KOPT-K1 (cell line): Measurements from ENCODE around the gene NUDT3.
"Not testable (repeated sequence)": the region's sequence is repeated elsewhere in the genome, so short reads cannot be mapped to it uniquely, and the experiment has no call there.

ENCODE experiments used
- H3K27ac ChIP-seq: fragments of 200-600 bp; sonication (generic); 2 replicates; pipeline ENCODE4 v1.5.1; 2016; ENCODE audit warnings: antibody characterized with exemption, mild to moderate bottlenecking, low read depth, low read length; ENCODE audit not compliant: poor library complexity, severe bottlenecking
- H3K36me3 ChIP-seq: fragments of 200-600 bp; sonication (generic); 2 replicates; pipeline ENCODE4 v1.5.1; 2017; ENCODE audit warnings: antibody characterized with exemption, mild to moderate bottlenecking, low read length, moderate library complexity; ENCODE audit not compliant: insufficient read depth
- H3K9me3 ChIP-seq: fragments of 200-600 bp; sonication (generic); 2 replicates; pipeline ENCODE4 v1.5.1; 2017; ENCODE audit warnings: antibody characterized with exemption, low read length, mild to moderate bottlenecking; ENCODE audit not compliant: insufficient read depth, poor library complexity, severe bottlenecking

The NUDT3 gene

DNA sequence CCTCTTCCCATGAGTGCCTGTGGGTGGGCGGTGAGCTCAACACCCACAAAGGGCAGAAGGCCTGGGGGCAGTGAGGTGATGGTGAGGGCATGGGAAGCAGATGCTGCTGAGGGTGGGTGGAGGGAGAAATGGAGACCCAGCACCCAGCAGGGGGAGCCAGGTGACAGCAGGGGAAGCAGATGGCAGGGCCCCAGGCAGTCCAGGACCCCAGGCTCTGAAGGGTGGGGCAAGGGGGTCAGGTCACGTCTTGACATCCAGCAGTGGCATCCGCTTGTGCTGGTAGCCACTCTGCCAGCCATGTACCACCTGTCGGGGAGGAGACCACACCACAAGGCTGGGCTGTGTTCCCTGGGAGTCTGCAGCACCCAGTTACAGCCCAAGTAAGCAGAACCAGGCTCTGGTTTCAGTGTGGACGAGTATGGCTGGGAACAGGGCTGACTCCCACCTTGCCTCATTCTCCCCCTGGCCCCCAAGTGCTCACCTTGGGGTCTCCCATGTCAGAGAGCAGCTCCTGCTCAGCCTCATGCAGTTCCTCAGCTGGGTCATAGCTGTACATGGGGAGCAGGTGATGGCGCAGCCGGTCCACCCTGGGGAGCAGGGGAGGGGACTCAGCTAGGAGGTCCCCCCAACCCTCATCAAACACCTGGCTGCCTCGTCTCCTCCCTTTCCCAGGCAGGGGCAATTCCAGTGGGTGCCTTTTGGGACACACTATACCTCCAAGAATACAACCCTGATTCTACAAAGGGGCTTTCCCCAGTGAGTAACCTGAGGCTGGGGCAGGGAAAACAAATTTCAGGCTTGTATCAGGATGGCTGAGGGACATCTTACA lies 145.7 kb downstream of the NUDT3 start:
- Histone ChIP-seq H3K36me3 (peaks cover 53% of the 10 kb centered on the region), H3K9me3 (no peaks in the 10 kb centered on the region), H3K27ac (no peak overlapping the region)

DNA sequence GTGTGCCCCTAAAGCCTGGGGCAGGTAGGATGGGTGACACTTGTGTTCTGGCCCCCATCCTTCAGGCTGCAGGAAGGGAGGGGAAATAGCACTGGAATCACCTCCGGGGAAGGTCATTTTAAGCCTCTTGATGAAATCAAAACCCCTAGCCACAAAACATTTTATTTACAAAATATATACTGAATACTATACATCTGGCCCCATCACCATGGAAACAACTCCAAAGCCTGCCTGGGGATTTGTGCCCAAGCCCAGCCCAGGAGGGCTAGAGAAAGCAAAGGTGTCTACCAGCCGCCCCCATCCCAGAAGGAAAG lies 146.3 kb downstream of the NUDT3 start:
- Histone ChIP-seq H3K36me3 (peaks cover 59% of the 10 kb centered on the region), H3K9me3 (no peaks in the 10 kb centered on the region), H3K27ac (no peak overlapping the region)

DNA sequence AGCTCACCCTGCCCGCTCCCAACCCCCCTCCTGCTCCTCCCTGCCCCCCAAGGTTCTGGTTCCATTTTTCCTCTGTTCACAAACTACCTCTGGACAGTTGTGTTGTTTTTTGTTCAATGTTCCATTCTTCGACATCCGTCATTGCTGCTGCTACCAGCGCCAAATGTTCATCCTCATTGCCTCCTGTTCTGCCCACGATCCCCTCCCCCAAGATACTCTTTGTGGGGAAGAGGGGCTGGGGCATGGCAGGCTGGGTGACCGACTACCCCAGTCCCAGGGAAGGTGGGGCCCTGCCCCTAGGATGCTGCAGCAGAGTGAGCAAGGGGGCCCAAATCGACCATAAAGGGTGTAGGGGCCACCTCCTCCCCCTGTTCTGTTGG lies 146.7 kb downstream of the NUDT3 start:
- H3K27ac ChIP-seq, H3K9me3 ChIP-seq: not testable (repeated sequence)
- peaks cover 64% of the 10 kb centered on the region for H3K36me3 ChIP-seq

DNA sequence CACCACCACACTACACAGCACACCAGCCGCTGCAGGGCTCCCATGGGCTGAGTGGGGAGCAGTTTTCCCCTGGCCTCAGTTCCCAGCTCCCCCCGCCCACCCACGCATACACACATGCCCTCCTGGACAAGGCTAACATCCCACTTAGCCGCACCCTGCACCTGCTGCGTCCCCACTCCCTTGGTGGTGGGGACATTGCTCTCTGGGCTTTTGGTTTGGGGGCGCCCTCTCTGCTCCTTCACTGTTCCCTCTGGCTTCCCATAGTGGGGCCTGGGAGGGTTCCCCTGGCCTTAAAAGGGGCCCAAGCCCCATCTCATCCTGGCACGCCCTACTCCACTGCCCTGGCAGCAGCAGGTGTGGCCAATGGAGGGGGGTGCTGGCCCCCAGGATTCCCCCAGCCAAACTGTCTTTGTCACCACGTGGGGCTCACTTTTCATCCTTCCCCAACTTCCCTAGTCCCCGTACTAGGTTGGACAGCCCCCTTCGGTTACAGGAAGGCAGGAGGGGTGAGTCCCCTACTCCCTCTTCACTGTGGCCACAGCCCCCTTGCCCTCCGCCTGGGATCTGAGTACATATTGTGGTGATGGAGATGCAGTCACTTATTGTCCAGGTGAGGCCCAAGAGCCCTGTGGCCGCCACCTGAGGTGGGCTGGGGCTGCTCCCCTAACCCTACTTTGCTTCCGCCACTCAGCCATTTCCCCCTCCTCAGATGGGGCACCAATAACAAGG lies 147.3 kb downstream of the NUDT3 start:
- not testable (repeated sequence) for H3K9me3 ChIP-seq, H3K27ac ChIP-seq
- peaks cover 69% of the 10 kb centered on the region for H3K36me3 ChIP-seq

DNA sequence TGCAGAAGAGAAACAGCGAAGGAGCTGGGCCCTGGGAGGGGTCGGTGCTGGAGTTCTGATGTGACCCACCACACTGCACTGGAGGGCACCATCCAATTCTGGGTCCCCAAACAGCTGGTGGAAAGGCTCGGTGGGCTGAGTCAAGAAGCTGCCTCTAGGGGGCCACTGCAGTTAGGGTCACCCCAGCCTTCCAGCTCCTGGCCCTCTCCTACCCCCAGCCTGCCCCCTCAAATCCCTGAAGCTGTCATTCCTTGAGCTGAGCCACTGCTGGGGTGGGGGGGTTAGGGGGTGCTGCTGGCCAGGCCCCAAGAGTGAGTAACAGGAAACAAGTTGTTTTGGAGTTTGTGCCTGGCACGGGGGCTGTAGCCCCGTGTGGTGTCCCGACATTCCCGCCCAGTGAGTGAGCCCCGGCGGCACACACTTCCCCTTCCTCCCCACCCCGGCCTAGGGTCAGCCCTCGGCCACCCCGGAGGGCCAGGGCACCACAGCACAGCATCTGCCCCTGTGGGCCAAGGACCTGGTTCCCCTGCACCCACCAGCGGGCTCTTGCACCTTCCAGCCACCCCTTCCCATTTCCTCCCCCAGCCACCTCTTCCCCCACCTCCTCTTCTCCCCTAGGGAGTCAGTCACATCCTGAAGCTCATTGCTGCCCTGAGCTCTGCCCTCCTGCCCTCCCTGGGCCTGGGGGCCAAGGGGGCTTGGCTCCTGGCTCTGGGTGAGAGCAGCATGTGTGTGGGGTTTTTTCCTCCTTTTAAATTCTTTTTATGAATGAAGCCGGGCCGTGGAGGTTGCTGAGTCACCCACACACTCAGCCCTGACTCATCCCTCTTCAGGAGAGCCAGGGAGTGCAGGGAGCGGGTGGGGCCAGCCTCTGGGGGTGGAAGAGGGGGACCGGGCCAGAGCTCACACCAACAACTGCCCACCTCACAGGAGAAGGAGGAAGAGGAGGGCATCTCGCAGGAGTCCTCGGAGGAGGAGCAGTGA lies 148.3 kb downstream of the NUDT3 start:
- Histone ChIP-seq H3K36me3 (peaks cover 79% of the 10 kb centered on the region), H3K9me3 (no peaks in the 10 kb centered on the region), H3K27ac (no peak overlapping the region)

DNA sequence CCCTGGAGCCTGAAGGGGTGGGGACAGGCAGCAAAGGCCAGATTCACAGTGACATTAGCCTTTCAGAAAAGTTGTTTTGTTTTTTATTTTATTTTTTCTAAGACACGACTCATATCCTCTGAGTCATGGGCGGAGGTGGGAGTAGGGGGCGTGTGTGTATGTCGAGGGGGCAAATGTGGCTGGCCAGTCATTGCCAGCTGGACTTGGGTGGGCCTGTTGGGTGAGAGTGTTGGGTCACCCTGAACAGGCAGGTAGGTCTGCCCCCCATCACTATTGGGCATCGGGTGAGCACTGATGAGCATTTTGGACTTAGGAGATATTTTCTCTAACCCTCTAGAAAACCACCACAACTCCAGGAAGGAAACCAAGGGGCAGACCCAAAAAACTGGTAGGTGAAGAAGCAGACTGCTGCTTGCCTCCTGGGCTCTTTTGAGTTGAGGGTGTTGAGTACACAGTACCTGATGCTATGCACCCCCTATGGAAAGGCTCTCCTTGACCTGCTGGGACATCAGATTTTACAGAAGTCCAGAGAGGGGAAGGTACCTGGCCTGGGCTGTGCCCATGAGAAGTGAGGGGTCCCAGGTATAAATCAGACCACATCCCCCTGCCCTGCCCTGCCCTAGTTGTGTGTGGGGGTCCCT lies 149.2 kb downstream of the NUDT3 start:
- H3K9me3 ChIP-seq = no peaks in the 10 kb centered on the region
- H3K36me3 ChIP-seq = peaks cover 79% of the 10 kb centered on the region
- H3K27ac ChIP-seq = no peak overlapping the region

DNA sequence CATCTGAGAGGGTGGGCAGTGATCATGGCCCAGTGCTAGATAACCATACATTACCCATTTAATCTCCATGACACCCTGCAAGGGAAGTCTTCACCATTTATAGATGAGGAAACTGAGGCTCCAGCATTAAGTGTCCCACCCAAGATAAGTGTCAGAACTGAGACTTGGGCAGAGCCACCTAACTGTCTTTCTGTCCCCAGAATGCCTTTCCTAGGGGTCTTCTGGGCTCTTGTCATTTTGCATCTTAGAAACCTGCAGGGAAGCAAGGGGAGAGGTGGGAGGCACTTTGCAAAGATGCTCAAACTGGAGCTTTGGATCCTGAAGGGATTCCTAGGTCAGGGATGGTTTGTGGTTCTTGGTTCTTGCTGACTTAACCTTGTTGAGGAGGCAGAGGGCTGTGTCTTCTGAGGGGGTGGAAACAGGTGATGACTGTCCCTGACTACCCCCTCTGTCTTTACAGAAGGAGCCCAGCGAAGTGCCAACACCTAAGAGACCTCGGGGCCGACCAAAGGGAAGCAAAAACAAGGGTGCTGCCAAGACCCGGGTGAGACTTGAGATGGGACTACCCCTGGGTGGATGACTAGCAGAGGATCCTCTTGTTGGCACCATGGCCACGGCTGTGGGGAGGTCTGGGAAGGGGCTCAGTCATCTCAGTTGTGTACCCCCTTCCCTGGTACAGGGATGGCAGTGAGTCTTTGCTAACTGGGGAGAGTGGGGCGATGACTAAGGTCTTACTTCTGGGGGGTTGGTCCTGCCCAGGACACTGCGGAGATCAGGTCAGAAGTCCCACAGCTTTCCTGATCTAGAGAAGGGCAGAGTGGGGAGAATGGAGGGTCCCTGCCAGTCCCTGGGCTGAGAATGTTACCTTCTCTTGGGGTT lies 150.0 kb downstream of the NUDT3 start:
- Histone ChIP-seq H3K36me3 (peaks cover 79% of the 10 kb centered on the region), H3K9me3 (no peaks in the 10 kb centered on the region), H3K27ac (no peak overlapping the region)

DNA sequence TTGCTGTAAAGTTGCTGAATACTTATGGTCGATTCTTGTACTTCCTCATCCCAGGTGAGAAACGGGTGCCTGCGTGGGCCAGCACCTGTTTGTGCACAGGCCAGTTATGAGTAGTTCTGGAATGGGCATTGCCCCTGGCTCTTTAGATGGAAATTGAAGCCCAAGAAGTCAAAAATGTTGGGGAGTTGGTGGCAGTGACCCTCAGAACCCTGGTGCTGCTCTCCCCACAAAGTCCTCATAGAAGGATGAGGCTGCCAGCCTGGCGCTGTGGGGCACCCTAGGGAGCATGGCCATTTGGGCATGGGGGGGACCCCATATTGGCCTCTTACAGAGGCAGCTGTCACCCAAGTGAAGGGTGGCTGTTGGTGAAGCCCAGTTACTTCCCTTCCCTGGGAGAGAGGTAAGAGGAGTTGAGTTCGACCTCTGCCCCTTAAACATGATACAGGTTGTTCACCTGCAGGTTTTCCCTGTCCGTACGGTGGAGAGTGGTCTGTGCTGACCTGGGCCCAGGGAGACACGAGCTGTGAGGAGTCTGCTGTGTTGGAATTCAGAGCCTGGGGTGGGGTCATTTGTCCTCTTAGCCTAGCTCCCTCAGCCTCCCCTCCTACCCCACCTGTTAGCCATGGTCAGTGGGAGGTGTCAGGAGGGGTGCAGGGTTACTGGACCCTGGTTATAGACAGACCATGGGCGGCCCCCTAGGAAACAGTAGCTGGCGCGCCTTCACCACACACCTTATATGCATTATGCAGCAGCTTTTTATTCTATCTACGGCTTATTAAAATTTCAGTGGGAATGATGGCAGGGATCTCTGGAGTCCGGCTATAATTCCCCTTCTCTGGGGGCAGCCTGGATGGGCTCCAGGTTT lies 150.9 kb downstream of the NUDT3 start:
- Histone ChIP-seq H3K9me3 (no peaks in the 10 kb centered on the region), H3K27ac (no peak overlapping the region), H3K36me3 (peaks cover 74% of the 10 kb centered on the region)

DNA sequence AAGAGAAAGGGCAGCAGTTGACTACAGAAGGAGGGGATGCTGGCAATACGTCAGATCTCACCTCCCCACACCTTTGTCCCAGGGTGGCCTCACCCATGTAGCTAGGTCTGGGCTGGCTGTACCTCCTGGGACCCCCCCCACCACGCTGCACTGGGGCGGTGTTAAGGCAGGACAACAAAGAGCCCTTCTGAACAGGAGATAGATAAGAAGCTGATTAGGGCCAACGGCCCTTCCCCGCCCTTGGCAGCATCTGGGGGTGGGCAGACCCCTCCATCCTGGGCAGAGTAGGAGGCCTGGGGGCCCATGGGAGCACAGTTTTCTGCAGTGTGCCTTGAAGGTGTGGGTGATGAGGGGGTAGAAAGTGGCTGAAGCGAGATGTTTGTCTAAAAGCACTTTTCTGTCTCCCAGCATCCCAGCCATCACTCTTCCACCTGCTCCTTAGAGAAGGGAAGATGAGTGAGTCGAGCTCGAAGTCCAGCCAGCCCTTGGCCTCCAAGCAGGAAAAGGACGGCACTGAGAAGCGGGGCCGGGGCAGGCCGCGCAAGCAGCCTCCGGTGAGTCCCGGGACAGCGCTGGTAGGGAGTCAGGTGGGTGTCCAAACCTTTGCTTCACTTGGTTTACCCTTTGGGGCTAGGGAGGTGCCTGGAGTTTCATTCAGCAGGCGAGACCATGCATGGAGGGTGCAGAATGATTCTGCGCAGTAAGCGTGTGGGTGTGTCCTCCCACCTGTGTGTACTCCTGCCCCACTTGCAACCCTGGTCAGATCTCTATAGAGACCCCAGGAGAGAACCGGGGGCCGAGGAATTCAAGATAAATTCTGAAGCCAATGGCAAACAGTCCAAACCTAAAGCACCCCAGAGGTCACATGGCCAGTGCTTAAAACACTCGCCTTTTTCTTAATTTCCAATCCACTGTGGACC lies 151.9 kb downstream of the NUDT3 start:
- Histone ChIP-seq H3K27ac (no peak overlapping the region), H3K9me3 (no peaks in the 10 kb centered on the region), H3K36me3 (peaks cover 64% of the 10 kb centered on the region)

DNA sequence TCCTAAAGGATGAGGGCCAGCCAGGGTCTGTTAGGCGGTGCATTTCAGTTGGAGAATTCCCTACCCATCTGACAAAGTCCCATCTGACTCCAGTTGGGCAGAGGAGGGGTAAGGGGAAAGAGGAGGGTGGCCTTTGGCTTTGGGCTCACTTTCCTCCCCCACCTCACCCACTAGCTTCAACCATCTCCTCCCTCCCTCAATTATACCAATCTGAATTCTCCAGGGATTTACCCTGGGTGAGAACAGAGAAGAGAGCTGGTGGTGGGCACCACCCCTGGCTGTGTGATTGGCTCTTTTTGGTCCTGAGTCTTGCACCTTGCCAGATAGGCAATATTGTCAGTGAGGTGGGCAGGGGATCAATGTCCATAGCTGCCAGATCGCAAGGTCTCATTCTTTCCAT lies 152.6 kb downstream of the NUDT3 start:
- no peak overlapping the region for H3K27ac ChIP-seq
- H3K36me3 ChIP-seq = peaks cover 57% of the 10 kb centered on the region
- H3K9me3 ChIP-seq = no peaks in the 10 kb centered on the region

DNA sequence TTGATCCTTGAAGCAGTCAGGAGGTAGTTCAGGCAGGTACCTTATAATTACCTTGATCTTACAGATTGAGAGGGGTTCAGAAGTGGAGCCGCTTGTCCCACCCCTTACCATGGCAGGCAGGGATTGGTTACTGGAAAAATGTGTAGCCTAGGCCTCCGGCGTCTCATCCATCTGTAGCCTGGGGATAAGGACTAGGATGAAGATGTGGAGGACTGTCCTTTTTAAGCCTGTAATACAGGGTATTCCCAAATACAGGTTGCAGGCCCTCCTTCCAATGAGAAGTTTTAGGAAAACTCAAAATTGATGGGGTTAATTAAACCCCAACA lies 153.0 kb downstream of the NUDT3 start:
- Histone ChIP-seq H3K27ac (no peak overlapping the region), H3K9me3 (no peaks in the 10 kb centered on the region), H3K36me3 (peaks cover 52% of the 10 kb centered on the region)

DNA sequence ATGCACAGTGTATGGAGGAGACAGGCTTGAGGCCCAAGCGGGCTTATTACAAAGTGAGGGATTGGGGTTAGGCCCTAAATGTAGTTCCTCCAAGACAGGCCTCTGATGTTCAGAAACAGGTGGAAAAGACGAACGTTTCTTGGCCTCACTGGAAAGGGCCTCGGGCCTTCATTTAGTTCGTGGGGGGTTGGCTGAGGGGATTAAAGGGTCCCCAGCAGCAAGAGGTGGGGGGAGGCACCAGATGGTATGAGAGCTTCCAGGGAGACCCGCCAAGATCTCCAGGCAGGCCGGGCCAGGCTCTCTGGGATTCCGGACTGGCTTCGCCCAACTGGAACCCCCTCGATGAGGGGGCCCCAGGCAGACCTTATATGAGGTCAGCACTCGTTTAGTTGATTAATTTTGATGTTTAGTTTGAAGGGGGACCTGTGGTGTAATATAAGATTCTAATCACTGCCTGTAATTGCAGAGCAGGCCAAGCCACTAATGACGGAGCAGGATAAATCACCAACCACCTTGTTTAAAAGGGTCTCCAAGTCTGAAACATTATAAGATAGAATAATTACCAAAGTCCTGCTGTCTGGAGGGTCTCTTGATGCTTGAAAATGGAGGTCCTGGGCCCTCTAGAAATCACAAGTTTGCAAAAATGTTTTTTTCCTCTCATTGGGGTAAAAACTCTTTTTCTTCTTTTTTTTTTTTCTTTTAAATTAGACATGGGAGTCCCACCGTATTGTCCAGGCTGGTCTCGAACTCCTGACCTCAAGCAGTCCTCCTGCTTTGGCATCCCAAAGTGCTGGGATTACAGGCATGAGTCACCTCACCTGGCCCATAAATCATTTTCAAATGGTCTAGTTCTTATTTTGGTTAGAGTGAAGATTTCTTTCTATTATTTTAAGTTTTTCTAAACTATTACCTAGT lies 153.6 kb downstream of the NUDT3 start:
- H3K36me3 ChIP-seq = peaks cover 46% of the 10 kb centered on the region
- H3K27ac ChIP-seq = peak overlapping the region; percentile 97
- no peaks in the 10 kb centered on the region for H3K9me3 ChIP-seq
